A549 treated with GW870086 at 1 μM for 4 hours (cell line): Measurements from ENCODE around the gene KRTAP10-7. TPM values are rescaled to one million over a fixed set of nuclear protein-coding genes. Genes with fewer than 3 reads are reported as not detected.

Experiments
- total RNA-seq: library from RNA; stranded (reverse); fragments of 200-300 nt; extraction: Qiagen RNA extraction; gene quantifications from 5 replicates; pipeline ENCODE4 v1.2.3, GENCODE V29; 2022; ENCODE audit warnings: low read depth

Gene KRTAP10-7, protein sequence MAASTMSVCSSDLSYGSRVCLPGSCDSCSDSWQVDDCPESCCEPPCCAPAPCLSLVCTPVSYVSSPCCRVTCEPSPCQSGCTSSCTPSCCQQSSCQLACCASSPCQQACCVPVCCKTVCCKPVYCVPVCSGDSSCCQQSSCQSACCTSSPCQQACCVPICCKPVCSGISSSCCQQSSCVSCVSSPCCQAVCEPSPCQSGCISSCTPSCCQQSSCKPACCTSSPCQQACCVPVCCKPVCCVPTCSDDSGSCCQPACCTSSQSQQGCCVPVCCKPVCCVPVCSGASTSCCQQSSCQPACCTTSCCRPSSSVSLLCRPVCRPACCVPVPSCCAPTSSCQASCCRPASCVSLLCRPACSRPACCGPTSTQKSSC
- not detected in 5 replicates for total RNA-seq

DNA sequence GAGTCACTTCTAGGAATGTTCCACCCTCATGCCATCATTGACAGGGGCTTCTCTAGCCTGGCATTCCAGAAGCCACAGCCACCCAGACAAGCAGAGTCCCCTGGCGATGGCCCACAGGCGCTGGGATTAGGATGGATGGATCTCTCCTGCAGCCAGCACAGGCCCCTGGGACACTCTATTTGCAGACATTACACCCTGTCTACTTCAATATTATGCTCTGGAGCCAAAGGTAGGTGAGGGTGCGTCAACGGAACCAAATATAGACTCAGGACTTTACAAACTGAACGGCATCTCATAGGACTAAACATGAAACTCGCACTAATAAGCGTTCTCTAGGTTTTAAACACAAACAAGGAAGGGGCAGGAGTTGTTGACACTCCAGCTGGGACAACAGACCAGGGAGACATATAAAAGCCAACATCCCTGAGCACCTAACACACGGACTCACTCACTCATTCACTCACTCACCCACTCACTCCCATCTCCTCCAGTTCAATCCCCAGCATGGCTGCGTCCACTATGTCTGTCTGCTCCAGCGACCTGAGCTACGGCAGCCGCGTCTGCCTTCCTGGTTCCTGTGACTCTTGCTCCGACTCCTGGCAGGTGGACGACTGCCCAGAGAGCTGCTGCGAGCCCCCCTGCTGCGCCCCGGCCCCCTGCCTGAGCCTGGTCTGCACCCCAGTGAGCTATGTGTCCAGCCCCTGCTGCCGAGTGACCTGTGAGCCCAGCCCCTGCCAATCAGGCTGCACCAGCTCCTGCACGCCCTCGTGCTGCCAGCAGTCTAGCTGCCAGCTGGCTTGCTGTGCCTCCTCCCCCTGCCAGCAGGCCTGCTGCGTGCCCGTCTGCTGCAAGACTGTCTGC lies at the start of gene KRTAP10-7:
Gene KRTAP10-7, plus strand, starts transcription at position 480 of the 861 bp plus-strand sequence. Its CDS starts 25 bp downstream, at position 505.

DNA sequence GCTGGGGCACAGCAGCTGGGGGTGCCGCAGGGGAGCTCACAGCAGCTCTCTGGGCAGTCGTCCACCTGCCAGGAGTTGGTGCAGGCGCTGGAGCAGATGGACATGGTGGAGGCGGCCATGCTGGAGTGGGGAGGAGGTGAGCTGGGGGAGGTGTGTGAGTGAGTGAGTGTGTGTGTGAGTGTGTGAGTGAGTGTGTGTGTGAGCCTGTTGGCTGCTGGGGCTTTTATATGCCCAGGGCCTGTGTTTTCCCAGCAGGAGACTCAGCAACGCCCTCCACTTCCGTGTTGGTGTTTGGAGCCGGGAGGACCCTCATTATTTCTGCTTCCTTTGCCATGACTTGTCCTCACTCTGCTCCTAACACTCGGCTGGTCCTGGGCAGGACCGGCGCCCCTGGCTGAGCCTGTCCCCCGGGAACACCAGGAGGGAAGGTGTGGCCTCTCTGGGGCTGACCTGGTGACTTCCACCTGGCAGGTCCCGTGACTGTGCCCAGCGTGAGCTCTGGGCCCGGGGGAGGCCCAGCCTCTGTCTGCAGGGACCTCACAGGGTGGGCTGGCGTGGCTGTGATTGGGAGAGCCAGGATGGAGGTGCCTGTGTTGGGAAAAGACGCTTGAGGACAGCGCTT lies 48.9 kb upstream of the KRTAP10-7 start, which contains the start of gene KRTAP10-2:
Gene KRTAP10-2, minus strand, starts transcription at position 166 of the 622 bp plus-strand sequence. Its CDS starts 47 bp downstream, at position 119.

DNA sequence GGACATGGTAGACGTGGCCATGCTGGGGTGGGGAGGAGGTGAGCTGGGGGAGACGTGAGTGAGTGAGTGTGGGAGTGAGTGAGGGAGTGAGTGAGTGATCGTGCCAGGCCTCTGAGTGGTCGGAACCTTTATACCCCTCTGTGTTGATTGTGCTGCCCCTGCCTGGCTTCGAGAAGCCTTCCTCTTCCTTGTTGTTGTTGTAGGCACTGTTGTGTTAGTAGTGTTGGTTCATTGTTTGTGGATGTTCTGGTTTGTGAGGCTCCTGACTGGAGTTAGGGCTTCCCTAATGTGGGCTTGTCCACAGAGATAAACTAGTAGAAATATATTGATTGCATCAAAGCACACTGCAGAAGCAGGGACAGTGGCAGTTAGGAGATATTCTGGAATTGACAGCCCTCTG lies 41.7 kb upstream of the KRTAP10-7 start, which contains the start of gene KRTAP10-3:
Gene KRTAP10-3, minus strand, starts transcription at position 101 of the 400 bp plus-strand sequence. Its CDS starts 80 bp downstream, at position 21.

DNA sequence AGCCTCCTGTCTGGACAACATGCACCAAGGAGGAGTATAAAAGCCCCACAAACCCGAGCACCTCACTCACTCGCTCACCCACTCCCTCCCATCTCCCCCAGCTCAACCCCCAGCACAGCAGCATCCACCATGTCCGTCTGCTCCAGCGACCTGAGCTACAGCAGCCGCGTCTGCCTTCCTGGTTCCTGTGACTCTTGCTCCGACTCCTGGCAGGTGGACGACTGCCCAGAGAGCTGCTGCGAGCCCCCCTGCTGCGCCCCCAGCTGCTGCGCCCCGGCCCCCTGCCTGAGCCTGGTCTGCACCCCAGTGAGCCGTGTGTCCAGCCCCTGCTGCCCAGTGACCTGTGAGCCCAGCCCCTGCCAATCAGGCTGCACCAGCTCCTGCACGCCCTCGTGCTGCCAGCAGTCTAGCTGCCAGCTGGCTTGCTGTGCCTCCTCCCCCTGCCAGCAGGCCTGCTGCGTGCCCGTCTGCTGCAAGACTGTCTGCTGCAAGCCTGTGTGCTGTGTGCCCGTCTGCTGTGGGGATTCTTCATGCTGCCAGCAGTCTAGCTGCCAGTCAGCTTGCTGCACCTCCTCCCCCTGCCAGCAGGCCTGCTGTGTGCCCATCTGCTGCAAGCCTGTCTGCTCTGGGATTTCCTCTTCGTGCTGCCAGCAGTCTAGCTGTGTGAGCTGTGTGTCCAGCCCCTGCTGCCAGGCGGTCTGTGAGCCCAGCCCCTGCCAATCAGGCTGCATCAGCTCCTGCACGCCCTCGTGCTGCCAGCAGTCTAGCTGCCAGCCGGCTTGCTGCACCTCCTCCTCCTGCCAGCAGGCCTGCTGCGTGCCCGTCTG lies 26.6 kb upstream of the KRTAP10-7 start, which contains the start of gene KRTAP10-4:
Gene KRTAP10-4, plus strand, starts transcription at position 100 of the 827 bp plus-strand sequence. Its CDS starts 30 bp downstream, at position 130.

DNA sequence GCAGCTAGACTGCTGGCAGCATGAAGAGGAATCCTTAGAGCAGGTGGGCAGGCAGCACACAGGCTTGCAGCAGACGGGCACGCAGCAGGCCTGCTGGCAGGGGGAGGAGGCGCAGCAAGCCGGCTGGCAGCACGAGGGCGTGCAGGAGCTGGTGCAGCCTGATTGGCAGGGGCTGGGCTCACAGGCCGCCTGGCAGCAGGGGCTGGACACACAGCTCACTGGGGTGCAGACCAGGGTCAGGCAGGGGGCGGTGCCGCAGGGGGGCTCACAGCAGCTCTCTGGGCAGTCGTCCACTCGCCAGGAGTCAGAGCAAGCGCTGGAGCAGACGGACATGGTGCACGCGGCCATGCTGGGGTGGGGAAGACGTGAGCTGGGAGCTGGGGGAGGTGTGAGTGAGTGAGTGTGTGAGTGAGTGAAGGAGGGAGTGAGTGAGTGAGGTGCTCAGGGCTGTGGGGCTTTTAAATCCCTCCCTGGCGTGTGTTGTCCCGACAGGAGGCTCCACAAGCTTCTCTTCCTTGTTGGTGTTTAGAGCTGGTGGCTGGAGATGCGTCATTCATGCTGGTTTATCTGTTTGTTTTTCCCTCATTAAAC lies 20.1 kb upstream of the KRTAP10-7 start, which contains the start of gene KRTAP10-5:
Gene KRTAP10-5, minus strand, starts transcription at position 374 of the 591 bp plus-strand sequence. Its CDS starts 26 bp downstream, at position 348.

DNA sequence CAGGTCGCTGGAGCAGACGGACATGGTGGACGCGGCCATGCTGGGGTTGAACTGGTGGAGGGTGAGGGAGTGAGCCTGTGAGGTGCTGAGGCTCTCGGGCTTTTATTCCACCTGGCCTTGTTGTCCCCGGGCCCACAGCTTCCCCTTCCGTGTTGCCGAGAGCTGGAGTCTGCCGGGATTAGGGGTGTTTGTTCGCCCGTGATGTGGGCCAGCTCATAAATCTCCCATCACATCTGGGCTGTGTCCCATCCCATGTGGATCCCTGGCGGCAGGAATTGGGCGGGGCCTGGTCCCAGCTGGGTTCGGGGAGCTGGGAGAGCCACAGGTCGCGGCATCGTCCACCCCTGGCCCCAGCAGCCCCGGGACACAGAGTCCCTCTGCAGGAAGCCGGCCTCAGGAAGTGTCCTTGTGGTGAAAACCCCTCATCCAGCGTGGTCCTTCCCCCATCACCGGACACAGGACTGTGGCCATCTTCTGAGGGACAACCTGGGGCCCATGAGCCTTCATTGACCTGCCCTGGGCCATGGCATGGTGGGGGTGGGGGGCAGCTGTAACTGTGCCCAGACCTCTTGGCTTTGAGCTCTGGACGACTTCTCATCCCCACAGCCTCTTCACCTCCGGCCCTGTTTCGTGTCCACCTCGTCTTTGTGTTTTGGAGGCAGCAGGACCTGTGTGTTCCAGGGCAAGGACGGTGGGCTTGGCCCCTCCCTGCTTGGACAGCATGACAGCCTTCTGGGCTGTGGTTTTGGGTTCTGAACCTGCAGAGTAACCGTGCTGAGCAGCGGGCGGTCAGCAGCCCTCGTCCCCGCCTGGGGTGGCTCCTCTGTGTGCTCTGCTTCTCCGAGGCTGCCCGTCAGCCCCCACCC lies 7.7 kb upstream of the KRTAP10-7 start, which contains the start of gene KRTAP10-6:
Gene KRTAP10-6, minus strand, starts transcription at position 60 of the 866 bp plus-strand sequence. Its CDS starts 21 bp downstream, at position 39.

DNA sequence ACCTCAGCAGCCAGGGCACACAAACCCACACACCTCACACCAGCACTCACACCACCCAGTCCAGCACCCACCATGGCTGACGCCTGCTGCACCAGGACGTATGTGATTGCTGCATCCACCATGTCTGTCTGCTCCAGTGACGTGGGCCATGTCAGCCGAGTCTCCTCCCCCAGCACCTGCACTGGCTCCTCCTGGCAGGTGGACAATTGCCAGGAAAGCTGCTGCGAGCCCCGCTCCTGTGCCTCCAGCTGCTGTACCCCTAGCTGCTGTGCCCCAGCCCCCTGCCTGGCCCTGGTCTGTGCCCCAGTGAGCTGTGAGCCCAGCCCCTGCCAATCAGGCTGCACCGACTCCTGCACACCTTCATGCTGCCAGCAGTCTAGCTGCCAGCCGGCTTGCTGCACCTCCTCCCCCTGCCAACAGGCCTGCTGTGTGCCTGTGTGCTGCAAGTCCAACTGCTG lies 11.7 kb downstream of the KRTAP10-7 start, which contains the start of gene KRTAP10-8:
Gene KRTAP10-8, plus strand, starts transcription at position 51 of the 458 bp plus-strand sequence. Its CDS starts 22 bp downstream, at position 73.

DNA sequence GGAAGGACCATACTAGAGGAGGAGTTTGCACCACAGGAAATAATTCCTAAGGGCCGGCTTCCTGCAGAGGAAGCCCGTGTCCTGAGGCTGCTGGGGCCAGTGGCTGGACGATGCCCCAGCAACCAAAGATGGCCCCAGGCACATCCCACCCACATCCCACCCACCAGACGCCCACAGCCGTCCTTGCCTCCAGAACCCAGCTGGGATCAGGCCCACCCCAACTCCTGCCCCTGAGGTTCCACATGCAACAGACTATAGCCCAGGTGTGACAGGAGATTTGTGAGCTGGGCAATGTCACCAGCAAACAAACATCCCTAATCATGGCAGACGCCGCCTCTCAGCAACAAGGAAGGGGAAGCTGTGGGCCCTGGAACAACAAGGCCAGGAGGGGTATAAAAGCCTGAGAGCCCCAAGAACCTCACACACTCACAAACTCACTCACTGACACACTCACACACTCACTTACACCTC lies 26.3 kb downstream of the KRTAP10-7 start, which contains the start of gene KRTAP10-9:
Gene KRTAP10-9, plus strand, starts transcription at position 421 of the 471 bp plus-strand sequence. CDS start 79 bp downstream, outside the sequence.

DNA sequence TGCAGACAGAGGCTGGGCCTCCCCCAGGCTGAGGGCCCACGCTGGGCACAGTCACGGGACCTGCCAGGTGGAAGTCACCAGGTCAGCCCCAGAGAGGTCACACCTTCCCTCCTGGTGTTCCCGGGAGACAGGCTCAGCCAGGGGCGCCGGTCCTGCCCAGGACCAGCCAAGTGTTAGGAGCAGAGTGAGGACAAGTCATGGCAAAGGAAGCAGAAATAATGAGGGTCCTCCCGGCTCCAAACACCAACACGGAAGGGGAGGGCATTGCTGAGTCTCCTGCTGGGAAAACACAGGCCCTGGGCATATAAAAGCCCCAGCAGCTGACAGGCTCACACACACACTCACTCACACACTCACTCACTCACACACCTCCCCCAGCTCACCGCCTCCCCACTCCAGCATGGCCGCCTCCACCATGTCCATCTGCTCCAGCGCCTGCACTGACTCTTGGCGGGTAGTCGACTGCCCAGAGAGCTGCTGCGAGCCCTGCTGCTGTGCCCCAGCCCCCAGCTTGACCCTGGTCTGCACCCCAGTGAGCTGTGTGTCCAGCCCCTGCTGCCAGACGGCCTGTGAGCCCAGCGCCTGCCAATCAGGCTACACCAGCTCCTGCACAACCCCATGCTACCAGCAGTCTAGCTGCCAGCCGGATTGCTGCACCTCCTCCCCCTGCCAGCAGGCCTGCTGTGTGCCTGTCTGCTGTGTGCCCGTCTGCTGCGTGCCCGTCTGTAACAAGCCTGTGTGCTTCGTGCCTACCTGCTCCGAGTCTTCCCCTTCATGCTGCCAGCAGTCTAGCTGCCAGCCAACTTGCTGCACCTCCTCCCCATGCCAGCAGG lies 36.8 kb downstream of the KRTAP10-7 start, which contains the start of gene KRTAP10-10:
Gene KRTAP10-10, plus strand, starts transcription at position 339 of the 833 bp plus-strand sequence. Its CDS starts 62 bp downstream, at position 401.

DNA sequence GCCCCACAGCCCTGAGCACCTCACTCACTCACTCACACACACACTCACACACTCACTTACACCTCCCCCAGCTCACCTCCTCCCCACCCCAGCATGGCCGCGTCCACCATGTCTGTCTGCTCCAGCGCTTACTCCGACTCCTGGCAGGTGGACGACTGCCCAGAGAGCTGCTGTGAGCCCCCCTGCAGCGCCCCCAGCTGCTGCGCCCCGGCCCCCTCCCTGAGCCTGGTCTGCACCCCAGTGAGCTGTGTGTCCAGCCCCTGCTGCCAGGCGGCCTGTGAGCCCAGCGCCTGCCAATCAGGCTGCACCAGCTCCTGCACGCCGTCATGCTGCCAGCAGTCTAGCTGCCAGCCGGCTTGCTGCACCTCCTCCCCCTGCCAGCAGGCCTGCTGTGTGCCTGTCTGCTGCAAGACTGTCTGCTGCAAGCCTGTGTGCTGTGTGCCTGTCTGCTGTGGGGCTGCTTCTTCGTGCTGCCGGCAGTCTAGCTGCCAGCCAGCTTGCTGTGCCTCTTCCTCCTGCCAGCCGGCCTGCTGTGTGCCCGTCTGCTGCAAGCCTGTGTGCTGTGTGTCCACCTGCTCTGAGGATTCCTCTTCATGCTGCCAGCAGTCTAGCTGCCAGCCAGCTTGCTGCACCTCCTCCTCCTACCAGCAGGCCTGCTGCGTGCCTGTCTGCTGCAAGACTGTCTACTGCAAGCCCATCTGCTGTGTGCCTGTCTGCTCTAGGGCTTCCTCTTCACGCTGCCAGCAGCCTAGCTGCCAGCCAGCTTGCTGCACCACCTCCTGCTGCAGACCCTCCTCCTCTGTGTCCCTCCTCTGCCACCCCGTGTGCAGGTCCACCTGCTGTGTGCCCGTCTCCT lies 46.2 kb downstream of the KRTAP10-7 start, which contains the start of gene KRTAP10-11:
Gene KRTAP10-11, plus strand, starts transcription at position 49 of the 856 bp plus-strand sequence. Its CDS starts 45 bp downstream, at position 94.

Other genes with a start within 250 kb of the KRTAP10-7 start
- gene TRPM2, start 247.0 kb upstream of the KRTAP10-7 start, total RNA-seq = 7.5 to 10.9 TPM (median 8.1 TPM) in 5 replicates
- gene LRRC3, start 145.1 kb upstream of the KRTAP10-7 start, total RNA-seq = 1.2 to 2.1 TPM (median 1.9 TPM) in 5 replicates
- not detected in 5 replicates for gene KRTAP10-1, start 60.4 kb upstream of the KRTAP10-7 start, total RNA-seq
- not detected in 5 replicates for gene KRTAP10-2, start 49.1 kb upstream of the KRTAP10-7 start, total RNA-seq
- not detected in 5 replicates for gene KRTAP10-3, start 41.8 kb upstream of the KRTAP10-7 start, total RNA-seq
- not detected in 5 replicates for gene KRTAP10-4, start 26.9 kb upstream of the KRTAP10-7 start, total RNA-seq
- gene KRTAP10-5, start 20.0 kb upstream of the KRTAP10-7 start, total RNA-seq = not detected in 5 replicates
- not detected in 5 replicates for gene KRTAP10-6, start 8.1 kb upstream of the KRTAP10-7 start, total RNA-seq
- not detected in 5 replicates for gene KRTAP10-8, start 11.5 kb downstream of the KRTAP10-7 start, total RNA-seq
- gene KRTAP10-9, start 26.5 kb downstream of the KRTAP10-7 start, total RNA-seq = not detected in 5 replicates
- not detected in 5 replicates for gene KRTAP10-10, start 36.8 kb downstream of the KRTAP10-7 start, total RNA-seq
- not detected in 5 replicates for gene KRTAP10-11, start 45.8 kb downstream of the KRTAP10-7 start, total RNA-seq
- gene KRTAP12-4, start 54.1 kb downstream of the KRTAP10-7 start, total RNA-seq = not detected in 5 replicates
- not detected in 5 replicates for gene KRTAP12-3, start 57.3 kb downstream of the KRTAP10-7 start, total RNA-seq
- gene KRTAP12-2, start 66.3 kb downstream of the KRTAP10-7 start, total RNA-seq = not detected in 5 replicates
- gene KRTAP12-1, start 81.6 kb downstream of the KRTAP10-7 start, total RNA-seq = not detected in 5 replicates
- gene KRTAP10-12, start 96.6 kb downstream of the KRTAP10-7 start, total RNA-seq = not detected in 5 replicates
- gene TSPEAR, start 111.0 kb downstream of the KRTAP10-7 start, total RNA-seq = not detected in 5 replicates
- gene UBE2G2, start 201.2 kb downstream of the KRTAP10-7 start, total RNA-seq = 27.9 to 39.8 TPM (median 35.6 TPM) in 5 replicates
- gene SUMO3, start 217.5 kb downstream of the KRTAP10-7 start, total RNA-seq = 56.4 to 70.2 TPM (median 69.8 TPM) in 5 replicates